ENCODE data around the gene VEGFB.

The VEGFB gene

DNA sequence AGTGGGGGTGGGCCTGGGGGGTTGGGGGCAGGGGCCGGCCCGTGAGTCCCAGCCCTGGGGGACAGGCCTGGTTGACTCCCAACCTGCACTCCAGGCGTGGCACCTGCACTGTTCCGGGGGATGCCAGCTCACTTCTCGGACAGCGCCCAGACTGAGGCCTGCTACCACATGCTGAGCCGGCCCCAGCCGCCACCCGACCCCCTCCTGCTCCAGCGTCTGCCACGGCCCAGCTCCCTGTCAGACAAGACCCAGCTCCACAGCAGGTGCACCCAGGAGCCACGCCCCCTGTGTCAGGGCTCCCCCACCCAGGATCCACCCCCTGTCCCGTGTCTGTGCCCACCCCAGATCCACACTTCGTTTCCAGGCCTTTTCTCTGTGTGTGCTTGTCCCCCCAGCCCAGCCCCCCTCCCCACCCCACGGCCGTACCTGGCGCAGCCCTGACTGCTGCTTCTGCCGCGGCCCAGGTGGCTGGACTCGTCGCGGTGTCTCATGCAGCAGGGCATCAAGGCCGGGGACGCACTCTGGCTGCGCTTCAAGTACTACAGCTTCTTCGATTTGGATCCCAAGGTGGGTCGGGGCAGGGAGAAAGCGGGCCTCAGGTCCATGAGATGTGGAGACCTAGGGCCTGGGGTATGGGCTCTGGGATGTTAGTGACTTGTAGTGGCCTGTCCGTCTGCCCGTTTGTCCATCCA, 23.1 kb upstream of the VEGFB start:
- no peaks in the 10 kb centered on the region for H3K9me3 ChIP-seq (ENCODE audit: insufficient read depth, low read depth, low read length)
- H3K79me2 ChIP-seq (ENCODE audit: insufficient read depth, low read length), result peaks cover 31% of the 10 kb centered on the region

DNA sequence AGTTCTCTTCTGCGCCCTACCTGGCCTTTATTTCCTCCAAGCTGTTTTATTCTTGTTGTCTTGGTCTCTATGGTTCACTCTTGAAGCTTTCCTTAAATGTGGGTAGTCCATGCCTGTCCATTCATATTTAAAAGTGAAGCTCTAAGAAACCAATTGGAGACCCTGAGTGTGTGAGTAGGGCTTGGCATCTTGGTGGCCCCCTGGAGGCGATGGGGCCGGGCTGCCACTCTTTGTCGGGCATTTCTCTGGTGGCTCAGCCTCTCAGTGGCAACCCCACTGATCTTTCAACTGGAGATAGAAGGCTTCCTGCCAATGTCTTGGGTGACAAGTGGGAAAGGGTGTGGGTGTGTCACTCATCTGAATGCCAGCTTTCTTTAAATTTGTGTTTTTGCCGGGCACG, 17.5 kb upstream of the VEGFB start:
- Histone ChIP-seq H3K9me3 (ENCODE audit: insufficient read depth, low read depth, low read length) (no peaks in the 10 kb centered on the region), H4K20me1 (ENCODE audit: insufficient read depth, low read length, poor library complexity, severe bottlenecking) (no peaks in the 10 kb centered on the region), H3K27me3 (ENCODE audit: insufficient read depth, low read length, poor library complexity, severe bottlenecking) (no peaks in the 10 kb centered on the region), H3K79me2 (ENCODE audit: insufficient read depth, low read length) (no peaks in the 10 kb centered on the region), H3K4me1 (ENCODE audit: insufficient read depth, low read length, poor library complexity, severe bottlenecking) (no peaks in the 10 kb centered on the region), H2AFZ (ENCODE audit: low read length) (no peak overlapping the region), H3K4me3 (ENCODE audit: low read length, poor library complexity, severe bottlenecking) (no peak overlapping the region), H3F3A (ENCODE audit: low read depth) (no peaks in the 10 kb centered on the region; the same call in 1 of the 2 replicates), H3K4me2 (ENCODE audit: low read depth, low read length, poor library complexity, severe bottlenecking) (no peak overlapping the region), H3K9ac (ENCODE audit: low read depth, low read length, poor library complexity, severe bottlenecking) (no peak overlapping the region), H3K9me2 (replicated peaks; ENCODE audit: low read depth, low read length) (no peaks in the 10 kb centered on the region), H3K36me3 (ENCODE audit: insufficient read depth, low read length) (peaks cover 26% of the 10 kb centered on the region; the same call in 1 of the 2 replicates)
- TF ChIP-seq, protein P1, sequence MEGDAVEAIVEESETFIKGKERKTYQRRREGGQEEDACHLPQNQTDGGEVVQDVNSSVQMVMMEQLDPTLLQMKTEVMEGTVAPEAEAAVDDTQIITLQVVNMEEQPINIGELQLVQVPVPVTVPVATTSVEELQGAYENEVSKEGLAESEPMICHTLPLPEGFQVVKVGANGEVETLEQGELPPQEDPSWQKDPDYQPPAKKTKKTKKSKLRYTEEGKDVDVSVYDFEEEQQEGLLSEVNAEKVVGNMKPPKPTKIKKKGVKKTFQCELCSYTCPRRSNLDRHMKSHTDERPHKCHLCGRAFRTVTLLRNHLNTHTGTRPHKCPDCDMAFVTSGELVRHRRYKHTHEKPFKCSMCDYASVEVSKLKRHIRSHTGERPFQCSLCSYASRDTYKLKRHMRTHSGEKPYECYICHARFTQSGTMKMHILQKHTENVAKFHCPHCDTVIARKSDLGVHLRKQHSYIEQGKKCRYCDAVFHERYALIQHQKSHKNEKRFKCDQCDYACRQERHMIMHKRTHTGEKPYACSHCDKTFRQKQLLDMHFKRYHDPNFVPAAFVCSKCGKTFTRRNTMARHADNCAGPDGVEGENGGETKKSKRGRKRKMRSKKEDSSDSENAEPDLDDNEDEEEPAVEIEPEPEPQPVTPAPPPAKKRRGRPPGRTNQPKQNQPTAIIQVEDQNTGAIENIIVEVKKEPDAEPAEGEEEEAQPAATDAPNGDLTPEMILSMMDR (conservative IDR thresholded peaks at IDR 0.05; ENCODE audit: low read length), result peak; percentile 54
- TF ChIP-seq EZH2phosphoT487 (IDR thresholded peaks at IDR 0.05; ENCODE audit: borderline replicate concordance), result no peak

More for the DNA sequence above, 23.1 kb upstream of the VEGFB start:
- H2AFZ ChIP-seq (ENCODE audit: low read length), result no peak overlapping the region
- H3F3A ChIP-seq (ENCODE audit: low read depth), result peaks cover under 1% of the 10 kb centered on the region; the same call in 1 of the 2 replicates
- H4K20me1 ChIP-seq (ENCODE audit: insufficient read depth, low read length, poor library complexity, severe bottlenecking), result peaks cover 12% of the 10 kb centered on the region
- H3K9me2 ChIP-seq (replicated peaks; ENCODE audit: low read depth, low read length), result no peaks in the 10 kb centered on the region
- H3K4me3 ChIP-seq (ENCODE audit: low read length, poor library complexity, severe bottlenecking), result no peak overlapping the region
- H3K4me2 ChIP-seq (ENCODE audit: low read depth, low read length, poor library complexity, severe bottlenecking), result no peak overlapping the region
- no peak overlapping the region for H3K9ac ChIP-seq (ENCODE audit: low read depth, low read length, poor library complexity, severe bottlenecking)
- H3K4me1 ChIP-seq (ENCODE audit: insufficient read depth, low read length, poor library complexity, severe bottlenecking), result peaks cover 14% of the 10 kb centered on the region
- H3K36me3 ChIP-seq (ENCODE audit: insufficient read depth, low read length), result peaks cover 10% of the 10 kb centered on the region; the same call in 1 of the 2 replicates
- TF ChIP-seq, protein P1 (conservative IDR thresholded peaks at IDR 0.05; ENCODE audit: low read length), result no peak
- TF ChIP-seq EZH2phosphoT487 (IDR thresholded peaks at IDR 0.05; ENCODE audit: borderline replicate concordance), result no peak
- H3K27me3 ChIP-seq (ENCODE audit: insufficient read depth, low read length, poor library complexity, severe bottlenecking), result no peaks in the 10 kb centered on the region

DNA sequence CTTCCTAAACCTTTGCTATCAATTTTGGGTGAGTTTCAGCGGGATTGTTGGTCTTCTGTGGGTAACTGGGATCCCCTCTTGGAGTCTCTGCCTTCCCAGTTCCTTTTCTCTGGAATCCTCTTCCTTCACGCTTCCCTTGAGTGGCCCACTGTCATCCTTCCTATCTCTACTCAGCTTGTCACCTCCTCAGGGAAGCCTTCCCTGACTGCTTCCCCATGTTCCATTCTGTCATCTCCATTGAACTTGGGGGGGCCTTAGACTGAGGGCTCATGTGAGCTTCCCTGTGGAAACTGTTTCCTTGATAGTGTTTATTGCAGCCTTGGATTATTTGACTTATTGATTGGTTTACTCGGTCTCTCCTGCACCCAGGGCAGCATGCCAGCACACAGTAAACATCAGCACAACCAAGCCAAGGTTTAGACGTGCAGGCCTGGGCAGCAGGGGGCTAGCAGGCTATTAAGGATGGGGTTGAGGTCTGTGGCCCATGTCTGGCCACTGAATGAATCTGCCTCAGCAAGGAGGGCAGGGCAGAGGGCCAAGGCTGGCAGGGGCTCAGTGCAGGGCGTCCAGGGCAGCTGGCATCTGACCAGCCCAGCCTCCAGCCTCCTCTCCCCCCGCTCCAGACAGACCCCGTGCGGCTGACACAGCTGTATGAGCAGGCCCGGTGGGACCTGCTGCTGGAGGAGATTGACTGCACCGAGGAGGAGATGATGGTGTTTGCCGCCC, 15.6 kb upstream of the VEGFB start:
- no peaks in the 10 kb centered on the region for H3K9me2 ChIP-seq (replicated peaks; ENCODE audit: low read depth, low read length)
- no peaks in the 10 kb centered on the region for H3K9me3 ChIP-seq (ENCODE audit: insufficient read depth, low read depth, low read length)
- no peaks in the 10 kb centered on the region for H3K79me2 ChIP-seq (ENCODE audit: insufficient read depth, low read length)
- no peak overlapping the region for H3K4me3 ChIP-seq (ENCODE audit: low read length, poor library complexity, severe bottlenecking)
- H3K36me3 ChIP-seq (ENCODE audit: insufficient read depth, low read length), result peaks cover 27% of the 10 kb centered on the region; the same call in 1 of the 2 replicates
- H3K4me2 ChIP-seq (ENCODE audit: low read depth, low read length, poor library complexity, severe bottlenecking), result no peak overlapping the region
- H3K9ac ChIP-seq (ENCODE audit: low read depth, low read length, poor library complexity, severe bottlenecking), result no peak overlapping the region
- no peaks in the 10 kb centered on the region for H4K20me1 ChIP-seq (ENCODE audit: insufficient read depth, low read length, poor library complexity, severe bottlenecking)
- no peaks in the 10 kb centered on the region for H3K27me3 ChIP-seq (ENCODE audit: insufficient read depth, low read length, poor library complexity, severe bottlenecking)
- H3F3A ChIP-seq (ENCODE audit: low read depth), result no peaks in the 10 kb centered on the region
- no peak overlapping the region for H2AFZ ChIP-seq (ENCODE audit: low read length)
- no peaks in the 10 kb centered on the region for H3K4me1 ChIP-seq (ENCODE audit: insufficient read depth, low read length, poor library complexity, severe bottlenecking)
- TF ChIP-seq EZH2phosphoT487 (IDR thresholded peaks at IDR 0.05; ENCODE audit: borderline replicate concordance), result no peak
- TF ChIP-seq, protein P1 (conservative IDR thresholded peaks at IDR 0.05; ENCODE audit: low read length), result no peak
